ENCODE results near the gene ASMTL.
"Not testable (repeated sequence)": the region's sequence is repeated elsewhere in the genome, so short reads cannot be mapped to it uniquely, and the experiment has no call there.

Gene ASMTL

GRCh38 chrX:1418901-1419544, 33.7 kb downstream of the ASMTL start:
- DNase-seq (ENCODE audit: low spot score in 2 of 2) (no peak), ATAC-seq (replicated peaks; ENCODE audit: extremely low read depth, poor library complexity, severe bottlenecking) (no peak)
- peaks cover 13% of the 10 kb centered on the region for H3K4me1 Mint-ChIP-seq
- peaks cover 7% of the 10 kb centered on the region for H3K9me3 Mint-ChIP-seq
- H3K27ac Mint-ChIP-seq (ENCODE audit: low read depth): no peak overlapping the region
- peaks cover 15% of the 10 kb centered on the region for H3K36me3 Mint-ChIP-seq (ENCODE audit: insufficient read depth)
- H3K27me3 Mint-ChIP-seq: no peaks in the 10 kb centered on the region
- H3K4me3 Mint-ChIP-seq: no peak overlapping the region

- no peak overlapping the region for H3K27ac Mint-ChIP-seq (ENCODE audit: low read depth)
- no peak for DNase-seq (ENCODE audit: low spot score in 2 of 2)
- no peaks in the 10 kb centered on the region for H3K27me3 Mint-ChIP-seq
- ATAC-seq (replicated peaks; ENCODE audit: extremely low read depth, poor library complexity, severe bottlenecking): no peak
- H3K4me3 Mint-ChIP-seq: no peak overlapping the region
- peaks cover 7% of the 10 kb centered on the region for H3K9me3 Mint-ChIP-seq
- peaks cover 19% of the 10 kb centered on the region for H3K4me1 Mint-ChIP-seq
- H3K36me3 Mint-ChIP-seq (ENCODE audit: insufficient read depth): peaks cover 17% of the 10 kb centered on the region
Observed at GRCh38 chrX:1417921-1418771, 34.6 kb downstream of the ASMTL start.

GRCh38 chrX:1416965-1417760, 35.5 kb downstream of the ASMTL start:
- Mint-ChIP-seq H3K4me3 (no peak overlapping the region), H3K27me3 (no peaks in the 10 kb centered on the region), H3K27ac (ENCODE audit: low read depth) (no peak overlapping the region), H3K9me3 (peaks cover 7% of the 10 kb centered on the region), H3K36me3 (ENCODE audit: insufficient read depth) (peaks cover 22% of the 10 kb centered on the region), H3K4me1 (peaks cover 19% of the 10 kb centered on the region)
- DNase-seq (ENCODE audit: low spot score in 2 of 2) (no peak), ATAC-seq (replicated peaks; ENCODE audit: extremely low read depth, poor library complexity, severe bottlenecking) (no peak)

- ATAC-seq (replicated peaks; ENCODE audit: extremely low read depth, poor library complexity, severe bottlenecking) (no peak), DNase-seq (ENCODE audit: low spot score in 2 of 2) (no peak)
- H3K4me1 Mint-ChIP-seq: peaks cover 19% of the 10 kb centered on the region
- H3K27me3 Mint-ChIP-seq: no peaks in the 10 kb centered on the region
- peaks cover 7% of the 10 kb centered on the region for H3K9me3 Mint-ChIP-seq
- no peak overlapping the region for H3K4me3 Mint-ChIP-seq
- H3K36me3 Mint-ChIP-seq (ENCODE audit: insufficient read depth): peaks cover 23% of the 10 kb centered on the region
- no peak overlapping the region for H3K27ac Mint-ChIP-seq (ENCODE audit: low read depth)
Observed at GRCh38 chrX:1416327-1416784, 36.4 kb downstream of the ASMTL start.

GRCh38 chrX:1412551-1413161, 40.1 kb downstream of the ASMTL start:
- peaks cover 17% of the 10 kb centered on the region for H3K36me3 Mint-ChIP-seq (ENCODE audit: insufficient read depth)
- no peak overlapping the region for H3K27ac Mint-ChIP-seq (ENCODE audit: low read depth)
- H3K27me3 Mint-ChIP-seq: no peaks in the 10 kb centered on the region
- no peak for ATAC-seq (replicated peaks; ENCODE audit: extremely low read depth, poor library complexity, severe bottlenecking)
- peaks cover 9% of the 10 kb centered on the region for H3K4me1 Mint-ChIP-seq
- H3K4me3 Mint-ChIP-seq: no peak overlapping the region
- no peak for DNase-seq (ENCODE audit: low spot score in 2 of 2)
- H3K9me3 Mint-ChIP-seq: no peaks in the 10 kb centered on the region

- DNase-seq (ENCODE audit: low spot score in 2 of 2): no peak
- no peak overlapping the region for H3K27ac Mint-ChIP-seq (ENCODE audit: low read depth)
- H3K9me3 Mint-ChIP-seq: no peaks in the 10 kb centered on the region
Observed at GRCh38 chrX:1411326-1411725, 41.4 kb downstream of the ASMTL start.

GRCh38 chrX:1407035-1407434, 45.7 kb downstream of the ASMTL start:
- ATAC-seq (replicated peaks; ENCODE audit: extremely low read depth, poor library complexity, severe bottlenecking) (no peak), DNase-seq (ENCODE audit: low spot score in 2 of 2) (no peak)
- no peaks in the 10 kb centered on the region for H3K4me1 Mint-ChIP-seq
- no peak overlapping the region for H3K27ac Mint-ChIP-seq (ENCODE audit: low read depth)
- H3K4me3 Mint-ChIP-seq: no peak overlapping the region
- H3K36me3 Mint-ChIP-seq (ENCODE audit: insufficient read depth): peaks cover 3% of the 10 kb centered on the region
- H3K9me3 Mint-ChIP-seq: no peaks in the 10 kb centered on the region
- H3K27me3 Mint-ChIP-seq: no peaks in the 10 kb centered on the region

More at GRCh38 chrX:1411326-1411725, 41.4 kb downstream of the ASMTL start:
- H3K4me3 Mint-ChIP-seq: no peak overlapping the region
- no peak for ATAC-seq (replicated peaks; ENCODE audit: extremely low read depth, poor library complexity, severe bottlenecking)
- H3K4me1 Mint-ChIP-seq: peaks cover 9% of the 10 kb centered on the region
- H3K36me3 Mint-ChIP-seq (ENCODE audit: insufficient read depth): peaks cover 17% of the 10 kb centered on the region
- no peaks in the 10 kb centered on the region for H3K27me3 Mint-ChIP-seq

- not testable (repeated sequence) for DNase-seq (ENCODE audit: low spot score in 2 of 2); H3K36me3 Mint-ChIP-seq (ENCODE audit: insufficient read depth); H3K9me3 Mint-ChIP-seq; H3K27ac Mint-ChIP-seq (ENCODE audit: low read depth); ATAC-seq (replicated peaks; ENCODE audit: extremely low read depth, poor library complexity, severe bottlenecking); H3K27me3 Mint-ChIP-seq; H3K4me1 Mint-ChIP-seq; H3K4me3 Mint-ChIP-seq
Observed at GRCh38 chrX:1405769-1406168, 46.9 kb downstream of the ASMTL start.

GRCh38 chrX:1403867-1404266, 48.8 kb downstream of the ASMTL start:
- H3K27ac Mint-ChIP-seq (ENCODE audit: low read depth); H3K4me1 Mint-ChIP-seq; H3K9me3 Mint-ChIP-seq; DNase-seq (ENCODE audit: low spot score in 2 of 2); ATAC-seq (replicated peaks; ENCODE audit: extremely low read depth, poor library complexity, severe bottlenecking); H3K36me3 Mint-ChIP-seq (ENCODE audit: insufficient read depth); H3K27me3 Mint-ChIP-seq; H3K4me3 Mint-ChIP-seq: not testable (repeated sequence)

GRCh38 chrX:1403228-1403627, 49.5 kb downstream of the ASMTL start:
- H3K4me1 Mint-ChIP-seq: no peaks in the 10 kb centered on the region
- DNase-seq (ENCODE audit: low spot score in 2 of 2) (no peak), ATAC-seq (replicated peaks; ENCODE audit: extremely low read depth, poor library complexity, severe bottlenecking) (no peak)
- no peak overlapping the region for H3K4me3 Mint-ChIP-seq
- no peaks in the 10 kb centered on the region for H3K9me3 Mint-ChIP-seq
- H3K36me3 Mint-ChIP-seq (ENCODE audit: insufficient read depth): no peaks in the 10 kb centered on the region
- H3K27ac Mint-ChIP-seq (ENCODE audit: low read depth): no peak overlapping the region
- H3K27me3 Mint-ChIP-seq: no peaks in the 10 kb centered on the region

GRCh38 chrX:1401611-1402430, 50.9 kb downstream of the ASMTL start:
- Mint-ChIP-seq H3K9me3 (no peaks in the 10 kb centered on the region), H3K27ac (ENCODE audit: low read depth) (no peak overlapping the region), H3K4me1 (no peaks in the 10 kb centered on the region), H3K36me3 (ENCODE audit: insufficient read depth) (peaks cover 1% of the 10 kb centered on the region), H3K4me3 (no peak overlapping the region), H3K27me3 (no peaks in the 10 kb centered on the region)
- ATAC-seq (replicated peaks; ENCODE audit: extremely low read depth, poor library complexity, severe bottlenecking) (no peak), DNase-seq (ENCODE audit: low spot score in 2 of 2) (no peak)
